HL-60 (cell line): ENCODE results near the gene ST6GALNAC3.

ENCODE experiments used
- DNase-seq, 2 experiments: peaks; one replicate each; pipeline ENCODE4 v3.0.0-alpha.2; 2010 to 2020; ENCODE audit warnings: low read depth in 1 of 2, low spot score in 1 of 2
- H3K27ac ChIP-seq: fragments of 250-450 bp; sonication (Bioruptor Pico); replicated peaks from 2 replicates; pipeline ENCODE4 v1.5.1; 2020; ENCODE audit warnings: mild to moderate bottlenecking, moderate library complexity
- H3K27me3 ChIP-seq: fragments of 250-450 bp; sonication (Bioruptor Pico); 2 replicates; pipeline ENCODE4 v1.5.1; 2021; ENCODE audit warnings: mild to moderate bottlenecking, moderate library complexity; ENCODE audit not compliant: insufficient read depth, poor library complexity, severe bottlenecking
- H3K4me3 ChIP-seq: replicated peaks from 2 replicates; pipeline ENCODE4 v1.5.1; 2011; ENCODE audit warnings: mild to moderate bottlenecking, control low read depth, low read length; ENCODE audit not compliant: insufficient read depth
- GABPA ChIP-seq: IDR thresholded peaks from 2 replicates; pipeline ENCODE4 v1.6.1; 2012; ENCODE audit warnings: low read depth
- POLR2AphosphoS5 ChIP-seq: IDR thresholded peaks from 2 replicates; pipeline ENCODE4 v1.6.1; 2012; ENCODE audit warnings: low read depth
- SPI1 ChIP-seq: IDR thresholded peaks from 2 replicates; pipeline ENCODE4 v1.6.1; 2012; ENCODE audit warnings: low read depth, mild to moderate bottlenecking, borderline replicate concordance
- TF ChIP-seq, protein P1 (sequence below): IDR thresholded peaks from 2 replicates; pipeline ENCODE4 v1.6.1; 2012; ENCODE audit warnings: low read depth; ENCODE audit not compliant: insufficient replicate concordance
- TF ChIP-seq, protein P2 (sequence below): IDR thresholded peaks from one replicate; pipeline ENCODE4 v1.5.1; 2011; ENCODE audit warnings: low read length, control low read depth, inconsistent platforms; ENCODE audit not compliant: insufficient read depth

ST6GALNAC3 gene

DNA sequence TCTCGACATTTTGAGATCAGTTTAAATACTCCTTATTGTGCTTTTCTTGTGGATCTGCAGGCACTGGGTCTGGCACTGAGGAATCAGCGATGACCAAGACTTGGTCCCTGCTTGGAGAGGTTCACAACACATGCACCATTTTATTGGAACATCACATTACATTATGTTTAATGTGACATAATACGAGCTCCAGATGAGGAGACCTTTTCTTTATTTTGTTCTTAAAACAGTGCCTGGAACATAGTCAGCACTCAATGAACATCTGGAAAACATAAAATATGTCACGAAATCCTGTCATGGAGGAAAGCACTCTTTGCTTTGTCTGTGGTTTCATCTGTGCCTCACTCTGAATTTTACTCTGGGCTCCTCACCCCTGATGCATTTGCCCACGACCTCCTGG lies 110.7 kb downstream of the ST6GALNAC3 start:
- Histone ChIP-seq H3K27ac (no peak overlapping the region), H3K27me3 (no peaks in the 10 kb centered on the region), H3K4me3 (no peak overlapping the region)
- TF ChIP-seq, protein P1, sequence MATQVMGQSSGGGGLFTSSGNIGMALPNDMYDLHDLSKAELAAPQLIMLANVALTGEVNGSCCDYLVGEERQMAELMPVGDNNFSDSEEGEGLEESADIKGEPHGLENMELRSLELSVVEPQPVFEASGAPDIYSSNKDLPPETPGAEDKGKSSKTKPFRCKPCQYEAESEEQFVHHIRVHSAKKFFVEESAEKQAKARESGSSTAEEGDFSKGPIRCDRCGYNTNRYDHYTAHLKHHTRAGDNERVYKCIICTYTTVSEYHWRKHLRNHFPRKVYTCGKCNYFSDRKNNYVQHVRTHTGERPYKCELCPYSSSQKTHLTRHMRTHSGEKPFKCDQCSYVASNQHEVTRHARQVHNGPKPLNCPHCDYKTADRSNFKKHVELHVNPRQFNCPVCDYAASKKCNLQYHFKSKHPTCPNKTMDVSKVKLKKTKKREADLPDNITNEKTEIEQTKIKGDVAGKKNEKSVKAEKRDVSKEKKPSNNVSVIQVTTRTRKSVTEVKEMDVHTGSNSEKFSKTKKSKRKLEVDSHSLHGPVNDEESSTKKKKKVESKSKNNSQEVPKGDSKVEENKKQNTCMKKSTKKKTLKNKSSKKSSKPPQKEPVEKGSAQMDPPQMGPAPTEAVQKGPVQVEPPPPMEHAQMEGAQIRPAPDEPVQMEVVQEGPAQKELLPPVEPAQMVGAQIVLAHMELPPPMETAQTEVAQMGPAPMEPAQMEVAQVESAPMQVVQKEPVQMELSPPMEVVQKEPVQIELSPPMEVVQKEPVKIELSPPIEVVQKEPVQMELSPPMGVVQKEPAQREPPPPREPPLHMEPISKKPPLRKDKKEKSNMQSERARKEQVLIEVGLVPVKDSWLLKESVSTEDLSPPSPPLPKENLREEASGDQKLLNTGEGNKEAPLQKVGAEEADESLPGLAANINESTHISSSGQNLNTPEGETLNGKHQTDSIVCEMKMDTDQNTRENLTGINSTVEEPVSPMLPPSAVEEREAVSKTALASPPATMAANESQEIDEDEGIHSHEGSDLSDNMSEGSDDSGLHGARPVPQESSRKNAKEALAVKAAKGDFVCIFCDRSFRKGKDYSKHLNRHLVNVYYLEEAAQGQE: no peak
- TF ChIP-seq SPI1 (no peak), POLR2AphosphoS5 (no peak), GABPA (no peak)
- TF ChIP-seq, protein P2, sequence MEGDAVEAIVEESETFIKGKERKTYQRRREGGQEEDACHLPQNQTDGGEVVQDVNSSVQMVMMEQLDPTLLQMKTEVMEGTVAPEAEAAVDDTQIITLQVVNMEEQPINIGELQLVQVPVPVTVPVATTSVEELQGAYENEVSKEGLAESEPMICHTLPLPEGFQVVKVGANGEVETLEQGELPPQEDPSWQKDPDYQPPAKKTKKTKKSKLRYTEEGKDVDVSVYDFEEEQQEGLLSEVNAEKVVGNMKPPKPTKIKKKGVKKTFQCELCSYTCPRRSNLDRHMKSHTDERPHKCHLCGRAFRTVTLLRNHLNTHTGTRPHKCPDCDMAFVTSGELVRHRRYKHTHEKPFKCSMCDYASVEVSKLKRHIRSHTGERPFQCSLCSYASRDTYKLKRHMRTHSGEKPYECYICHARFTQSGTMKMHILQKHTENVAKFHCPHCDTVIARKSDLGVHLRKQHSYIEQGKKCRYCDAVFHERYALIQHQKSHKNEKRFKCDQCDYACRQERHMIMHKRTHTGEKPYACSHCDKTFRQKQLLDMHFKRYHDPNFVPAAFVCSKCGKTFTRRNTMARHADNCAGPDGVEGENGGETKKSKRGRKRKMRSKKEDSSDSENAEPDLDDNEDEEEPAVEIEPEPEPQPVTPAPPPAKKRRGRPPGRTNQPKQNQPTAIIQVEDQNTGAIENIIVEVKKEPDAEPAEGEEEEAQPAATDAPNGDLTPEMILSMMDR: no peak
- no peak for DNase-seq

DNA sequence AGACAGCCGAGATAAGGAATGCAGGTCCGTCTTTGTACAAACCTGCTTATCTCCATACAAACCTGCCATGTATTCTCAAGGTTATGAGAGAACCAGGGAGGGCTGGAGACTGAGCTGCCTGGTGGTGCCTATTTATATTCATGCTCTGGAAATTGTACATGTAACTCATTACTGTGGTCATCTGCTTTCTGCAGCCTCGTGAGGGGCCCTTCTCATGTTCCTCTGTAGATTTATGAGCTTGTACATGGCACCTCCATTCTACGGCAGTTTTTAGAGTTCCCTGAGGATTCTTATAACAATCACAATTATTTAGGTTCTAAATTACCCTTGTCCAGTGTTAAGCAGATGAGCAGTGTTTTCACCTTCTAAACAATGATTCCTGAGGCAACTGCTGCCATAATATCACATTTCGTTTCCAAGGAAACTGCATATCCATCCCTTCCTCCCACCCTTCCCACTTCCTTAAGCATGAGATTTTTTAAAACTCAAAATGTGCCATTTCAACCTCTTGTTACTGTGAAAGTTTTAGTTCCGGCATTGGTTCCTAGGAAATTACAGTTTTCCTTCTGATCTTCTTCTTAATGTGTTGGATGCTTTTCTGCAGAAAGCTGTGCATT lies 112.1 kb downstream of the ST6GALNAC3 start:
- no peak for DNase-seq
- H3K4me3 ChIP-seq: no peak overlapping the region
- H3K27me3 ChIP-seq: no peaks in the 10 kb centered on the region
- TF ChIP-seq, protein P2: no peak
- TF ChIP-seq POLR2AphosphoS5 (no peak), SPI1 (no peak), GABPA (no peak)
- TF ChIP-seq, protein P1: no peak
- no peak overlapping the region for H3K27ac ChIP-seq

DNA sequence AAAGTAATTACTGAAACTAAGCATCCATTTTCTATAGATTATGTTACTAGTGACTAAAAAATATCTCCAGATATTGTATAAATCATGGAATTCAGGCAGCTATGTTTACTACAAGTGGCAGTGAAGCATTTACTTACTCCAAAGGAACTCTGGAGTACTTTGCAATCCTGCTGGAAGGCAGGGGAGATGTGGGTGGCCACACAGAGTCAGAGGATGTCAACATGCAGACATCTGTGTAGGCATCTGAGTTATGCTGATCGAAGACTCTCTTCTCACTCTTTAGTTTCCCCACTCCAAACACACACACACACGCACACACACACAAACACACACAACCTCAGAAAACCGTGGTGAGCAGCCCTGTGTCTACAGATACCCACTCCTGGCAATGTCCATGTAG lies 112.9 kb downstream of the ST6GALNAC3 start:
- H3K27ac ChIP-seq: no peak overlapping the region
- TF ChIP-seq, protein P1: no peak
- TF ChIP-seq POLR2AphosphoS5: no peak
- TF ChIP-seq SPI1: no peak
- TF ChIP-seq, protein P2: no peak
- H3K27me3 ChIP-seq: no peaks in the 10 kb centered on the region
- H3K4me3 ChIP-seq: no peak overlapping the region
- DNase-seq: no peak
